ENCODE results near the gene NLRC3. TPM values are rescaled to one million over a fixed set of nuclear protein-coding genes. Genes with fewer than 3 reads are reported as not detected.

NLRC3 gene
- total RNA-seq, 1 experiment from 2014 or later: 0.15 TPM

DNA sequence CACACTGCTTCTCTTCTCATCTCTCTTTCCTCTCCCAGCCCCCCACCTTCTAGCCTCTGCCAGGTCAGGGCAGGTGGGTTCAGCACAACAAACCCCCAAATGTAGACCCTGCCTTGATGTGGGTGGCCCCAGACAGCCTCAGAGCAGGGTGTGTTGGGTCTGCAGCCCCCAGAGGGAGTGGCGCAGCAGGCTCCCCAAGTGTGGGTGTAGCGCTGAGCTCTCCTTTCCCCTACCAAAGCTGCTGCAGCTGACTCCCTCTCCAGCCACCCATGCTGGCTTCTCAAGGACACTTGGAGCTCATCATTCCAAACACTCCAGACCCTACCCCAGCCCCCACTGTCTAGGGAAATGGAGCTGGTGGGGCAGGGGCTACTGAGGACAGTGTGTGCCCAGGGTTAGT lies 27.3 kb downstream of the NLRC3 start:
- Histone ChIP-seq H3K9me2 (ENCODE audit: insufficient read depth) (no peaks in the 10 kb centered on the region), H3K9ac (ENCODE audit: low read length) (no peak overlapping the region), H3K36me3 (ENCODE audit: control insufficient read depth in 1 of 2, insufficient read depth in 2 of 2, low read length in 2 of 2) (no peaks in the 10 kb centered on the region), H3K27me3 (ENCODE audit: insufficient read depth, low read length) (no peaks in the 10 kb centered on the region), H4K20me1 (ENCODE audit: insufficient read depth) (no peaks in the 10 kb centered on the region), H3K9me3 (ENCODE audit: control insufficient read depth in 1 of 2, insufficient read depth in 1 of 2, low read depth in 1 of 2, low read length in 2 of 2) (no peaks in the 10 kb centered on the region), H3K4me2 (ENCODE audit: low read length) (no peak overlapping the region), H2AFZ (ENCODE audit: low read depth, low read length, poor library complexity, severe bottlenecking) (no peak overlapping the region), H3K4me1 (ENCODE audit: control insufficient read depth in 1 of 2, insufficient read depth in 2 of 2, low read length in 2 of 2) (no peaks in the 10 kb centered on the region), H3K79me2 (ENCODE audit: insufficient read depth, low read length) (no peaks in the 10 kb centered on the region), H3K4me3 (replicated peaks in 1 of 2; ENCODE audit: low read depth in 1 of 2, low read length in 2 of 2) (no peak overlapping the region), H3K27ac (ENCODE audit: low read depth, low read length) (no peak overlapping the region)
- RAD21 ChIA-PET (ENCODE audit: low non-redundant PET in 1 of 2, low total read pairs in 2 of 2, uncharacterized antibody in 2 of 2, unreplicated experiment in 2 of 2): no interaction called here
- ATAC-seq (no peak), DNase-seq (ENCODE audit: low read depth, low spot score) (no peak)
- CTCF ChIA-PET: no interaction called here
- BruUV-seq (replicated peaks): no TSS peak
- POLR2A ChIA-PET: no interaction called here
- intact Hi-C loops (cut with micrococcal nuclease): no loop called here
- no peak for TF ChIP-seq EGR1 (IDR thresholded peaks at IDR 0.05; ENCODE audit: low read depth)
- TF ChIP-seq, protein P1, sequence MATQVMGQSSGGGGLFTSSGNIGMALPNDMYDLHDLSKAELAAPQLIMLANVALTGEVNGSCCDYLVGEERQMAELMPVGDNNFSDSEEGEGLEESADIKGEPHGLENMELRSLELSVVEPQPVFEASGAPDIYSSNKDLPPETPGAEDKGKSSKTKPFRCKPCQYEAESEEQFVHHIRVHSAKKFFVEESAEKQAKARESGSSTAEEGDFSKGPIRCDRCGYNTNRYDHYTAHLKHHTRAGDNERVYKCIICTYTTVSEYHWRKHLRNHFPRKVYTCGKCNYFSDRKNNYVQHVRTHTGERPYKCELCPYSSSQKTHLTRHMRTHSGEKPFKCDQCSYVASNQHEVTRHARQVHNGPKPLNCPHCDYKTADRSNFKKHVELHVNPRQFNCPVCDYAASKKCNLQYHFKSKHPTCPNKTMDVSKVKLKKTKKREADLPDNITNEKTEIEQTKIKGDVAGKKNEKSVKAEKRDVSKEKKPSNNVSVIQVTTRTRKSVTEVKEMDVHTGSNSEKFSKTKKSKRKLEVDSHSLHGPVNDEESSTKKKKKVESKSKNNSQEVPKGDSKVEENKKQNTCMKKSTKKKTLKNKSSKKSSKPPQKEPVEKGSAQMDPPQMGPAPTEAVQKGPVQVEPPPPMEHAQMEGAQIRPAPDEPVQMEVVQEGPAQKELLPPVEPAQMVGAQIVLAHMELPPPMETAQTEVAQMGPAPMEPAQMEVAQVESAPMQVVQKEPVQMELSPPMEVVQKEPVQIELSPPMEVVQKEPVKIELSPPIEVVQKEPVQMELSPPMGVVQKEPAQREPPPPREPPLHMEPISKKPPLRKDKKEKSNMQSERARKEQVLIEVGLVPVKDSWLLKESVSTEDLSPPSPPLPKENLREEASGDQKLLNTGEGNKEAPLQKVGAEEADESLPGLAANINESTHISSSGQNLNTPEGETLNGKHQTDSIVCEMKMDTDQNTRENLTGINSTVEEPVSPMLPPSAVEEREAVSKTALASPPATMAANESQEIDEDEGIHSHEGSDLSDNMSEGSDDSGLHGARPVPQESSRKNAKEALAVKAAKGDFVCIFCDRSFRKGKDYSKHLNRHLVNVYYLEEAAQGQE (IDR thresholded peaks at IDR 0.05; ENCODE audit: low read depth): no peak
- TF ChIP-seq ATF3 (IDR thresholded peaks at IDR 0.05): no peak
- no peak for TF ChIP-seq ELF1 (IDR thresholded peaks at IDR 0.05; ENCODE audit: borderline replicate concordance, low read depth)
- no peak for TF ChIP-seq EZH2phosphoT487 (IDR thresholded peaks at IDR 0.05; ENCODE audit: borderline replicate concordance)
- no peak for TF ChIP-seq MAX (IDR thresholded peaks at IDR 0.05)
- no peak for TF ChIP-seq ZFX (IDR thresholded peaks at IDR 0.05)
- no peak for TF ChIP-seq SIN3A (IDR thresholded peaks at IDR 0.05; ENCODE audit: low read depth)
- TF ChIP-seq SP1 (IDR thresholded peaks at IDR 0.05; ENCODE audit: low read depth): no peak
- TF ChIP-seq ZBTB33 (IDR thresholded peaks at IDR 0.05; ENCODE audit: extremely low read depth, insufficient replicate concordance, low read length): no peak
- no peak for TF ChIP-seq TCF7L2 (IDR thresholded peaks at IDR 0.05; ENCODE audit: borderline replicate concordance, extremely low read depth, insufficient read depth, insufficient read length)
- no peak for TF ChIP-seq RAD21 (IDR thresholded peaks at IDR 0.05; ENCODE audit: low read depth)
- TF ChIP-seq FOSL1 (IDR thresholded peaks at IDR 0.05; ENCODE audit: low read depth): no peak
- TF ChIP-seq POLR2A (IDR thresholded peaks at IDR 0.05; ENCODE audit: borderline replicate concordance, extremely low read depth, insufficient read depth, insufficient read length): no peak
- TF ChIP-seq ZNF274 (IDR thresholded peaks at IDR 0.05; ENCODE audit: low read depth, low read length): no peak
- no peak for TF ChIP-seq CTCF (IDR thresholded peaks at IDR 0.05 in 2 of 3, conservative IDR thresholded peaks at IDR 0.05 in 1 of 3; ENCODE audit: borderline replicate concordance in 1 of 3, insufficient read depth in 1 of 3, low read depth in 2 of 3, low read length in 2 of 3)
